Measurements from ENCODE around the gene MTERF1. TPM values are rescaled to one million over a fixed set of nuclear protein-coding genes. Genes with fewer than 3 reads are reported as not detected.

The MTERF1 gene
- total and polyA plus RNA-seq, 2 of the 13 experiments (the other 11 are each of a cell fraction or from before 2014, with no cell fraction given): 5.5 to 19.3 TPM

DNA sequence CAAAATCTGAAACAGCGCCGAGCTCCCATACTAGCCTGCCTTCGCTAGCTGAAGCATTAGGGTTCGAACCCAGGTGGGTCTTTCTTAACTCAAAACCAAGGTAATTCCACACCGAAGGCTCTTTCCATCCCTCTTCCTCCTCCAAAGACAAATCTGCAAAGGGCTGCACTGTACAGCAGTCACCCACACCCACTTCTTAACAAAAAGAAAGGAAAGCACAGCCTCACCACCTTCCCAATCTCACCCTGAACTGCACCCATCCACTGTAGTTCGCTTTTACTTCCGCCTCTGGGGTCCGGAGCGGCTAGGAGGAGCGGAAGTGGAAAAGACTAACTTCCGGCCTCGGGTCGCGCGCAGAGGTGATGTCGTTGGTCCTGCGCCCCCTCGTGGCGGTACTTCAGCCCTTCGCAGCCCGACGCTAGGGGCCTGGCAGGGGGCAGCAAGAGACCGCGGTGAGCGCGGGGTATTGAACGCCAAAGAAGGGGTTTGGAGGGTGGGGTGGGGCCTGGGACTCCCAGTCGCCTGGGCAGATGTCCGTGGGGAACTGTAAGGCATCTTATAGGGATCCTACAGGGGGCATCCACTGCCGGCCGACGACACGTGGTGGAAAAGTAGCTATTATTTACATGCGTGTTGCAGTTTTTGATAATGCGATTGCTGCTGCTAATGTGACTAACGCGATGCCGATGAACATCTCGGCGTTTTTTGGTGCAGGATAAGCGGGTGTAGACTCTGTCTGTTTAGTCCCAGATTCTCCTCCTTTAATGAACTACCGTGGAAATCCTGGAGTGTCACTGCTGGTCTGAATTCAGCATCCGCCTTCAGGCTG, at the start of gene MTERF1 (continued):
- TF ChIP-seq, protein P1, sequence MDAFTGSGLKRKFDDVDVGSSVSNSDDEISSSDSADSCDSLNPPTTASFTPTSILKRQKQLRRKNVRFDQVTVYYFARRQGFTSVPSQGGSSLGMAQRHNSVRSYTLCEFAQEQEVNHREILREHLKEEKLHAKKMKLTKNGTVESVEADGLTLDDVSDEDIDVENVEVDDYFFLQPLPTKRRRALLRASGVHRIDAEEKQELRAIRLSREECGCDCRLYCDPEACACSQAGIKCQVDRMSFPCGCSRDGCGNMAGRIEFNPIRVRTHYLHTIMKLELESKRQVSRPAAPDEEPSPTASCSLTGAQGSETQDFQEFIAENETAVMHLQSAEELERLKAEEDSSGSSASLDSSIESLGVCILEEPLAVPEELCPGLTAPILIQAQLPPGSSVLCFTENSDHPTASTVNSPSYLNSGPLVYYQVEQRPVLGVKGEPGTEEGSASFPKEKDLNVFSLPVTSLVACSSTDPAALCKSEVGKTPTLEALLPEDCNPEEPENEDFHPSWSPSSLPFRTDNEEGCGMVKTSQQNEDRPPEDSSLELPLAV (CRISPR knock-in tag; conservative IDR thresholded peaks at IDR 0.05; ENCODE audit: low read depth): no peak
- TF ChIP-seq ARNT2 (CRISPR knock-in tag; IDR thresholded peaks at IDR 0.05; ENCODE audit: low read depth) (peak; percentile 88), HOXA3 (CRISPR knock-in tag; IDR thresholded peaks at IDR 0.05) (peak; percentile 94), SYNCRIP (IDR thresholded peaks at IDR 0.05; ENCODE audit: insufficient read depth, low read depth, low read length) (no peak), TGIF2 (CRISPR knock-in tag; IDR thresholded peaks at IDR 0.05) (no peak), RFX5 (IDR thresholded peaks at IDR 0.05; ENCODE audit: low read depth, low read length) (no peak), NBN (conservative IDR thresholded peaks at IDR 0.05) (no peak), AGO1 (IDR thresholded peaks at IDR 0.05; ENCODE audit: low read depth, low read length, poor library complexity, severe bottlenecking) (no peak), TRIM24 (CRISPR knock-in tag; IDR thresholded peaks at IDR 0.05) (no peak), SIN3B (IDR thresholded peaks at IDR 0.05; ENCODE audit: low read length) (peak; percentile 50; the same call in 1 of the 2 replicates), NFYC (CRISPR knock-in tag; IDR thresholded peaks at IDR 0.05) (peak; percentile 41; the same call in 1 of the 2 replicates), CEBPG (CRISPR knock-in tag; IDR thresholded peaks at IDR 0.05) (0 out of 2 replicates have a peak, but pooled peaks have one; percentile 23), ZNF274 (CRISPR knock-in tag; IDR thresholded peaks at IDR 0.05) (no peak; the same call in 1 of the 2 replicates), FOSL2 (CRISPR knock-in tag; IDR thresholded peaks at IDR 0.05) (peak; percentile 66), ZNF879 (CRISPR knock-in tag; IDR thresholded peaks at IDR 0.05) (no peak), HOXA7 (CRISPR knock-in tag; IDR thresholded peaks at IDR 0.05) (no peak), SRY (CRISPR knock-in tag; IDR thresholded peaks at IDR 0.05) (no peak), ZMYM3 (CRISPR knock-in tag; IDR thresholded peaks at IDR 0.05) (peak; percentile 68), POLR2AphosphoS2 (IDR thresholded peaks at IDR 0.05; ENCODE audit: low read depth, low read length) (no peak)
- TF ChIP-seq, protein P2, sequence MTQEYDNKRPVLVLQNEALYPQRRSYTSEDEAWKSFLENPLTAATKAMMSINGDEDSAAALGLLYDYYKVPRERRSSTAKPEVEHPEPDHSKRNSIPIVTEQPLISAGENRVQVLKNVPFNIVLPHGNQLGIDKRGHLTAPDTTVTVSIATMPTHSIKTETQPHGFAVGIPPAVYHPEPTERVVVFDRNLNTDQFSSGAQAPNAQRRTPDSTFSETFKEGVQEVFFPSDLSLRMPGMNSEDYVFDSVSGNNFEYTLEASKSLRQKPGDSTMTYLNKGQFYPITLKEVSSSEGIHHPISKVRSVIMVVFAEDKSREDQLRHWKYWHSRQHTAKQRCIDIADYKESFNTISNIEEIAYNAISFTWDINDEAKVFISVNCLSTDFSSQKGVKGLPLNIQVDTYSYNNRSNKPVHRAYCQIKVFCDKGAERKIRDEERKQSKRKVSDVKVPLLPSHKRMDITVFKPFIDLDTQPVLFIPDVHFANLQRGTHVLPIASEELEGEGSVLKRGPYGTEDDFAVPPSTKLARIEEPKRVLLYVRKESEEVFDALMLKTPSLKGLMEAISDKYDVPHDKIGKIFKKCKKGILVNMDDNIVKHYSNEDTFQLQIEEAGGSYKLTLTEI (CRISPR knock-in tag; conservative IDR thresholded peaks at IDR 0.05): no peak
- TF ChIP-seq, protein P3, sequence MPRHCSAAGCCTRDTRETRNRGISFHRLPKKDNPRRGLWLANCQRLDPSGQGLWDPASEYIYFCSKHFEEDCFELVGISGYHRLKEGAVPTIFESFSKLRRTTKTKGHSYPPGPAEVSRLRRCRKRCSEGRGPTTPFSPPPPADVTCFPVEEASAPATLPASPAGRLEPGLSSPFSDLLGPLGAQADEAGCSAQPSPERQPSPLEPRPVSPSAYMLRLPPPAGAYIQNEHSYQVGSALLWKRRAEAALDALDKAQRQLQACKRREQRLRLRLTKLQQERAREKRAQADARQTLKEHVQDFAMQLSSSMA (CRISPR knock-in tag; IDR thresholded peaks at IDR 0.05): no peak
- TF ChIP-seq, protein P4, sequence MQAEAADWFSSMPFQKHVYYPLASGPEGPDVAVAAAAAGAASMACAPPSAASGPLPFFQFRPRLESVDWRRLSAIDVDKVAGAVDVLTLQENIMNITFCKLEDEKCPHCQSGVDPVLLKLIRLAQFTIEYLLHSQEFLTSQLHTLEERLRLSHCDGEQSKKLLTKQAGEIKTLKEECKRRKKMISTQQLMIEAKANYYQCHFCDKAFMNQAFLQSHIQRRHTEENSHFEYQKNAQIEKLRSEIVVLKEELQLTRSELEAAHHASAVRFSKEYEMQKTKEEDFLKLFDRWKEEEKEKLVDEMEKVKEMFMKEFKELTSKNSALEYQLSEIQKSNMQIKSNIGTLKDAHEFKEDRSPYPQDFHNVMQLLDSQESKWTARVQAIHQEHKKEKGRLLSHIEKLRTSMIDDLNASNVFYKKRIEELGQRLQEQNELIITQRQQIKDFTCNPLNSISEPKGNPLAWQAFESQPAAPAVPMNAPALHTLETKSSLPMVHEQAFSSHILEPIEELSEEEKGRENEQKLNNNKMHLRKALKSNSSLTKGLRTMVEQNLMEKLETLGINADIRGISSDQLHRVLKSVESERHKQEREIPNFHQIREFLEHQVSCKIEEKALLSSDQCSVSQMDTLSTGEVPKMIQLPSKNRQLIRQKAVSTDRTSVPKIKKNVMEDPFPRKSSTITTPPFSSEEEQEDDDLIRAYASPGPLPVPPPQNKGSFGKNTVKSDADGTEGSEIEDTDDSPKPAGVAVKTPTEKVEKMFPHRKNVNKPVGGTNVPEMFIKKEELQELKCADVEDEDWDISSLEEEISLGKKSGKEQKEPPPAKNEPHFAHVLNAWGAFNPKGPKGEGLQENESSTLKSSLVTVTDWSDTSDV (CRISPR knock-in tag; IDR thresholded peaks at IDR 0.05): no peak
- TF ChIP-seq, protein P5, sequence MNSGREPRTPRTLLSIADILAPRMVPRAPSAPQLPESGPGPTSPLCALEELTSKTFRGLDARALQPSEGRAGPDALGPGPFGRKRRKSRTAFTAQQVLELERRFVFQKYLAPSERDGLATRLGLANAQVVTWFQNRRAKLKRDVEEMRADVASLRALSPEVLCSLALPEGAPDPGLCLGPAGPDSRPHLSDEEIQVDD (CRISPR knock-in tag; IDR thresholded peaks at IDR 0.05; ENCODE audit: borderline replicate concordance): no peak
